Breast epithelium (tissue), 3 donors: ENCODE data around the gene MYO3B.

Source experiments
- CTCF ChIP-seq, 3 donors: fragments of 450-650 bp; IDR thresholded peaks; one replicate each; pipeline ENCODE4 v1.5.1; 2016 to 2017; ENCODE audit warnings: antibody characterized with exemption in 3 of 3, mild to moderate bottlenecking in 3 of 3, moderate library complexity in 3 of 3
- POLR2A ChIP-seq: fragments of 450-650 bp; IDR thresholded peaks from one replicate; pipeline ENCODE4 v1.6.1; 2016; ENCODE audit warnings: antibody characterized with exemption, mild to moderate bottlenecking, moderate library complexity
- POLR2AphosphoS5 ChIP-seq, 3 donors: sonication (generic); formaldehyde crosslinking; IDR thresholded peaks; one replicate each; pipeline ENCODE4 v1.6.1; 2017; ENCODE audit warnings: antibody characterized with exemption in 3 of 3

- no peak for TF ChIP-seq CTCF (IDR thresholded peaks at IDR 0.05)
- no peak for TF ChIP-seq POLR2A
- no peak for TF ChIP-seq POLR2AphosphoS5 (IDR thresholded peaks at IDR 0.05)
Measured at GRCh38 chr2:170596576-170596975, 418.6 kb downstream of the MYO3B start.
